Measurements from ENCODE around the gene ILF2. TPM values are rescaled to one million over a fixed set of nuclear protein-coding genes. Genes with fewer than 3 reads are reported as not detected.

Gene ILF2
- total RNA-seq = 266 and 297 TPM in 2 replicates

GRCh38 chr1:153670859-153671627 is at the start of gene ILF2:
ILF2 (minus strand) TSS chr1:153670993; CDS start chr1:153670922, 71 bp downstream.

DNA sequence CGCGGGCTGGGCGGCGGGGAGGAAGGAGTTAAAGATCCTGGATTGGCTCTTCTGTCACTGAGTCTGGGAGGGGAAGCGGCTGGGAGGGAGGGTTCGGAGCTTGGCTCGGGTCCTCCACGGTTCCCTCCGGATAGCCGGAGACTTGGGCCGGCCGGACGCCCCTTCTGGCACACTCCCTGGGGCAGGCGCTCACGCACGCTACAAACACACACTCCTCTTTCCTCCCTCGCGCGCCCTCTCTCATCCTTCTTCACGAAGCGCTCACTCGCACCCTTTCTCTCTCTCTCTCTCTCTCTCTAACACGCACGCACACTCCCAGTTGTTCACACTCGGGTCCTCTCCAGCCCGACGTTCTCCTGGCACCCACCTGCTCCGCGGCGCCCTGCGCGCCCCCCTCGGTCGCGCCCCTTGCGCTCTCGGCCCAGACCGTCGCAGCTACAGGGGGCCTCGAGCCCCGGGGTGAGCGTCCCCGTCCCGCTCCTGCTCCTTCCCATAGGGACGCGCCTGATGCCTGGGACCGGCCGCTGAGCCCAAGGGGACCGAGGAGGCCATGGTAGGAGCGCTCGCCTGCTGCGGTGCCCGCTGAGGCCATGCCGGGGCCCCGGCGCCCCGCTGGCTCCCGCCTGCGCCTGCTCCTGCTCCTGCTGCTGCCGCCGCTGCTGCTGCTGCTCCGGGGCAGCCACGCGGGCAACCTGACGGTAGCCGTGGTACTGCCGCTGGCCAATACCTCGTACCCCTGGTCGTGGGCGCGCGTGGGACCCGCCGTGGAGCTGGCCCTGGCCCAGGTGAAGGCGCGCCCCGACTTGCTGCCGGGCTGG is 7.9 kb upstream of the ILF2 start, which contains the start of gene NPR1:
Gene NPR1 (plus strand): TSS at position 170 of the 818 bp plus-strand sequence. CDS start 421 bp downstream, at position 591.

DNA sequence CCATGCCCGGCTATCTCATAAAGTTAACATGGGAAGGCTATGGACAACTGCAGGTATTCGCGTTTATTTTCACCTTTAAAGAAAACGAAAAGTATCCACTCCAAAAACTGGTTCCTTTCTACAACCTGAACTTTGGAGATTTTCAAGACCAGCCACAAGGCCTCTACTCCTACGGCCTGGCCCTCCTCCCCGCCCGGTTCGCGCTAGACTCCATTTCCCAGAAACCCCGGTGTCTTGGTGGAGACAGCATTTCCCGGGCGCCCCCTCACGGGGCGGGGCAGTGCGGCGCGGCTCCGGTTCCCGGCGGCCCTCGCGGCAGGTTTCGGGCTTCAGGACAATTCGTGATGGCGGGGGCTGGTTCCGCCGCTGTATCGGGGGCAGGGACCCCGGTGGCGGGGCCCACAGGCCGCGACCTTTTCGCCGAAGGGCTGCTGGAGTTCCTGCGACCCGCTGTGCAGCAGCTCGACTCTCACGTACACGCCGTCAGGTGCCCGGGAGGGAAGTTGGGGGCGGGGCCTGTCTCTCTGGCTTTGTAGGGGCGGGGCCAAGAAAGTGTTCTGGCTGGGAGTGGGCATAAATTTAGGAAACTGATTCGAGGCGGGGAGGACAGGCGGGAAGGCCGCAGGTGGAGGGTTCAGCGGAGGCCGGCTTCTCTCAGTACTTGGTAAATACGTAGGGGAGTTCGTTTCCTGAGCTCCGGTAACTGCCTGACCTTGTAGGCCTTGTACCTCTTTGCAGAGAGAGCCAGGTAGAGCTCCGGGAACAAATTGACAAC is 12.2 kb downstream of the ILF2 start, which contains the start of gene SNAPIN:
Gene SNAPIN (plus strand): TSS at position 304 of the 775 bp plus-strand sequence. CDS start 41 bp downstream, at position 345.

GRCh38 chr1:153633754-153634665 is 36.8 kb downstream of the ILF2 start, which contains the start of gene CHTOP:
CHTOP (plus strand) TSS chr1:153634066; CDS start chr1:153636589, 2,523 bp downstream.

DNA sequence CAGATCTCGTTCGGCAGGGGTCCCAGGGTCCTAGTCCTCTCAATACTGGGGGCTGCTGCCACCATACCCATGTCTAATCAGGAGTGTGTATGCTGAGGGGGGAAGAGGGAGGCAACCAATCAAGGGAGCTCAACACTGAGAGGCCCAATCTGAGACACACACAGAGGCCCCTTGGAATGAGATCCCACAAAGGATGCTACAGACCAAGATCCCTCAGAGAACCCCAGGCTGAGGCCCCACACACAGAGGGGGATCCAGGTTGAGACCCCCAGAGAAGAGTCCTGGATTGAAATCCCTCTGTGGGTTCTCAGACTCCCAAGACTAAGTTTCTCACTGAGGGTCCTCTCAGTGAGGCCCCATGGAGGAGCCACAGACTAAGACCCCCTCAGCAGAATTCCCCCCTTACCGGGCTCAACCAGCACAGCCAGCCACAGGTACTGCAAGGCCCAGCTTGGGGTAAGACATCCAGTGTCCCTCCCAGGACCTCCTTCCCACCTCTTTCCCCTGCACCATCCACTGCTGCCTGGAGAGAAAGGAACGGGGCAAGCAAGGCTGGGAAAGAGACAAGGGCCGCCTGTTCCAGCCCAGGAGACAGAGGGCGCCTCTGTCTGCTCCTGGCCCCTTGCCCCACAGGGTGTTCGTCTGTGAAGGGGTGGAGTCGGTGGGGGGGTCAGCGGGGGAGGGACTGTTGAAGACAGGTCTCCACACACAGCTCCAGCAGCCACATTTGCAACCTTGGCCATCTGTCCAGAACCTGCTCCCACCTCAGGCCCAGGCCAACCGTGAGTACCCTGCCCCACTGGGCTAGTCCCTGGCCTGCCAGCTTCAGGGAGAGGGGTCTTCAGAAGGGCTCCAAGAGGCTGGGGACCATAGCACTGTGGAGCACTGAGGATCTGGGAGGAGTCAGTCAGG is 42.8 kb downstream of the ILF2 start, which contains the start of gene S100A1:
Gene S100A1 (plus strand): TSS at position 720 of the 912 bp plus-strand sequence. CDS start 2,088 bp downstream, outside the sequence.

GRCh38 chr1:153626904-153627714 is 43.7 kb downstream of the ILF2 start, which contains the start of gene S100A13:
S100A13 (minus strand) TSS chr1:153627505; CDS start chr1:153626472, 1,033 bp downstream.

DNA sequence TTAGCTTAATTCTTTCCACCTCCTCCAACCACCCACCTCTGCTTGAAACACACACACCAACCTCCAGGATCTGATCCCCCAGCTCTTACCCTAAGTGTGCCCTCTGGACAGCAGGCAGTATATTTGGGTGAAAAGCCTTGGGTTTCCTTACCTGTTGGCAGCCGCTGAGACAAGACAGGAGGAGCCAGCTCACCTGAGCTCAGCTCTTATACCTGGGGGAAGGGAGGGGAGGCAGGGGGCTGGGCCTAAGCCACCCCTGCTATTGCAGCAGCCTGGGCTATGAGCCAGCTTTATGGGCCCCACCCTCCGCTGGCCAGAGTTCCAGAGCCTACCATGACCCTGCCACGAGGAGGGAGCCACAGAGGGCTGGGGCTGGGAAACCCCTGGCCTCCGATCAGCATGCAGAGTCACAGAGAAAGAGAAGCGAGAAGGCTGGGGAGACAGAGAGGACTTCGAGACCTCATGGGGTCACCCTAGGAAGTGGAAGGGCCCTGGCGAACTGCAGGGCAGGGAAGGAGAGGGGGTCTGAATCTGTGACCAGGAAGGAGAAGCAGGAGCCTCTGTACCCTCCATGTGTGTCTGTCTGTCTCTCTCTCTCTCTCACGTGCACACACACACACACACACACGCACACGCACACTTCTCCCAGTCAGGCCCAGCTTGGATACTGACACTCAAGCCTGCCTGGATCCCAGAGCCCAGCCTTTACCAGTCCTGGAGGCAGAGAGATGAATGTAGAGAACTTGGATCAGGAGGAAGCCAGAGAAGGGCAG is 54.5 kb downstream of the ILF2 start, which contains the start of gene S100A14:
Gene S100A14 (minus strand): TSS at position 182 of the 773 bp plus-strand sequence. CDS start 467 bp downstream, outside the sequence.

DNA sequence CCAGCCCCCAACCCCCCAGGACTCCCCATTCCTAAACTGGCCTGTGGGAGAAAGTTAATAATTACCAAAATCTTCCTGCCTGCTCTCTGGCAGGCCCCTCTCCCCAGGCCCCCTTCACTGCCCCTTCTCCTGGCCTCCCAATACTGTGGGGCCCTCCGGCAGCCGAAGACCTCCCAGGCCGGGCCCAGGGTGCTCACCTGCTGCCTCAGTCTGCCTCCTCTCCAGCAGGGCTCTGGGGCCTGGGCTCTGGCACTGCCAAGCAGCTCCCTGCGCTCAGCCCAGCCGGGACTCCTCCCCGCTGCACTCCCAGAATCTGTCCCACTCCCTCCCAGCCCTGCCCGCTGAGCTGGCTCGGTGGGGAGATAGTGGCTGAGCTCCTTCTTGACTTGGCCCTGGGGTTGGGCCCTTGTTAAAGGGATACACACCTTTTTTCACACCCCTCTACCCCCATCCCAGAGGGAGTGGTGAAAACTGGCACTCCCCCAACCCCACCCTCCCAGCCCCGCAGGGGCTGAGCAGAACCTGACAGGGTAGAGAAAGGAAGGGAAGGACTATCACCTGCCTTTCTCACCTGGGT is 58.0 kb downstream of the ILF2 start, which contains the start of gene S100A16:
Gene S100A16 (minus strand): TSS at position 383 of the 577 bp plus-strand sequence. CDS start 4,986 bp downstream, outside the sequence.

Other genes with a start within 250 kb of the ILF2 start
- not detected in 2 replicates for gene S100A7, start 210.3 kb downstream of the ILF2 start, total RNA-seq
- 1,090 and 1,431 TPM in 2 replicates for gene S100A6, start 135.0 kb downstream of the ILF2 start, total RNA-seq
- 1.4 TPM in 1 of 2 replicates, not detected in the other for gene S100A5, start 130.1 kb downstream of the ILF2 start, total RNA-seq
- gene S100A4, start 125.2 kb downstream of the ILF2 start, total RNA-seq = 45.3 and 54.9 TPM in 2 replicates
- gene S100A3, start 121.7 kb downstream of the ILF2 start, total RNA-seq = 5.8 and 15.8 TPM in 2 replicates
- 0.29 and 2.3 TPM in 2 replicates for gene S100A2, start 105.1 kb downstream of the ILF2 start, total RNA-seq
- gene S100A16, start 57.9 kb downstream of the ILF2 start, total RNA-seq = 807 and 927 TPM in 2 replicates
- gene S100A14, start 54.7 kb downstream of the ILF2 start, total RNA-seq = not detected in 2 replicates
- gene S100A13, start 43.5 kb downstream of the ILF2 start, total RNA-seq = 262 and 338 TPM in 2 replicates
- not detected in 2 replicates for gene S100A1, start 42.6 kb downstream of the ILF2 start, total RNA-seq
- gene CHTOP, start 36.9 kb downstream of the ILF2 start, total RNA-seq = 36.0 and 43.8 TPM in 2 replicates
- 71.8 and 89.7 TPM in 2 replicates for gene SNAPIN, start 12.3 kb downstream of the ILF2 start, total RNA-seq
- 4.4 and 6.1 TPM in 2 replicates for gene NPR1, start 7.7 kb upstream of the ILF2 start, total RNA-seq
- 26.5 and 27.6 TPM in 2 replicates for gene INTS3, start 57.1 kb upstream of the ILF2 start, total RNA-seq
- 5.8 and 8.7 TPM in 2 replicates for gene SLC27A3, start 104.4 kb upstream of the ILF2 start, total RNA-seq